ENCODE data around the gene TBC1D22A.

DNA sequence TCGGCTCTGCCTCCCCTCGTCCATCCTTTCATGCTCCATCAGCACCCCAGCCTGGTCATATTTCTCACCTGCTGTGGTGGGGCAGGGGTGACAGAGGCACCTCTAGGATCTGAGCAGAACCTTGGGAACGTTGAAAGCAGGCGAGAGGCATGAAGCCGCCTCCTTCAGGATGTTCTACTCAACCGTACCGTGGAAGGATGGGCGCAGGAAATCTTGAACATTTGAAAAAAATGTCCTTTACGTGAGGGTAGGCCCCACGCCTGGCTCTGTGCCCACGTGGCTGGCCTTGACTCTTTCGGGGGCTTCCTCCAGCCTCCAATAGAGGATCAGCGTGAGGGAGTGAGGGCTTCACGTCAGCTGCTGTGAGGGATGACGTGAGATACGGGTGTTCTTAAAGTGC, 90.7 kb downstream of the TBC1D22A start:
- TF ChIP-seq, protein P1, sequence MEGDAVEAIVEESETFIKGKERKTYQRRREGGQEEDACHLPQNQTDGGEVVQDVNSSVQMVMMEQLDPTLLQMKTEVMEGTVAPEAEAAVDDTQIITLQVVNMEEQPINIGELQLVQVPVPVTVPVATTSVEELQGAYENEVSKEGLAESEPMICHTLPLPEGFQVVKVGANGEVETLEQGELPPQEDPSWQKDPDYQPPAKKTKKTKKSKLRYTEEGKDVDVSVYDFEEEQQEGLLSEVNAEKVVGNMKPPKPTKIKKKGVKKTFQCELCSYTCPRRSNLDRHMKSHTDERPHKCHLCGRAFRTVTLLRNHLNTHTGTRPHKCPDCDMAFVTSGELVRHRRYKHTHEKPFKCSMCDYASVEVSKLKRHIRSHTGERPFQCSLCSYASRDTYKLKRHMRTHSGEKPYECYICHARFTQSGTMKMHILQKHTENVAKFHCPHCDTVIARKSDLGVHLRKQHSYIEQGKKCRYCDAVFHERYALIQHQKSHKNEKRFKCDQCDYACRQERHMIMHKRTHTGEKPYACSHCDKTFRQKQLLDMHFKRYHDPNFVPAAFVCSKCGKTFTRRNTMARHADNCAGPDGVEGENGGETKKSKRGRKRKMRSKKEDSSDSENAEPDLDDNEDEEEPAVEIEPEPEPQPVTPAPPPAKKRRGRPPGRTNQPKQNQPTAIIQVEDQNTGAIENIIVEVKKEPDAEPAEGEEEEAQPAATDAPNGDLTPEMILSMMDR (IDR thresholded peaks at IDR 0.05) = no peak
- TF ChIP-seq, protein P2, sequence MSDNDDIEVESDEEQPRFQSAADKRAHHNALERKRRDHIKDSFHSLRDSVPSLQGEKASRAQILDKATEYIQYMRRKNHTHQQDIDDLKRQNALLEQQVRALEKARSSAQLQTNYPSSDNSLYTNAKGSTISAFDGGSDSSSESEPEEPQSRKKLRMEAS (IDR thresholded peaks at IDR 0.05; ENCODE audit: low read depth) = no peak
- no peak for TF ChIP-seq TCF12 (IDR thresholded peaks at IDR 0.05)
- TF ChIP-seq CHD2 (IDR thresholded peaks at IDR 0.05; ENCODE audit: low read length, partially characterized antibody) = no peak
- TF ChIP-seq EZH2phosphoT487 (IDR thresholded peaks at IDR 0.05; ENCODE audit: borderline replicate concordance, low read depth) = no peak
- no peak for TF ChIP-seq GATA2 (CRISPR knock-in tag; IDR thresholded peaks at IDR 0.05)
- no peak for TF ChIP-seq TEAD4 (IDR thresholded peaks at IDR 0.05; ENCODE audit: borderline replicate concordance, insufficient read depth)
- TF ChIP-seq, protein P3, sequence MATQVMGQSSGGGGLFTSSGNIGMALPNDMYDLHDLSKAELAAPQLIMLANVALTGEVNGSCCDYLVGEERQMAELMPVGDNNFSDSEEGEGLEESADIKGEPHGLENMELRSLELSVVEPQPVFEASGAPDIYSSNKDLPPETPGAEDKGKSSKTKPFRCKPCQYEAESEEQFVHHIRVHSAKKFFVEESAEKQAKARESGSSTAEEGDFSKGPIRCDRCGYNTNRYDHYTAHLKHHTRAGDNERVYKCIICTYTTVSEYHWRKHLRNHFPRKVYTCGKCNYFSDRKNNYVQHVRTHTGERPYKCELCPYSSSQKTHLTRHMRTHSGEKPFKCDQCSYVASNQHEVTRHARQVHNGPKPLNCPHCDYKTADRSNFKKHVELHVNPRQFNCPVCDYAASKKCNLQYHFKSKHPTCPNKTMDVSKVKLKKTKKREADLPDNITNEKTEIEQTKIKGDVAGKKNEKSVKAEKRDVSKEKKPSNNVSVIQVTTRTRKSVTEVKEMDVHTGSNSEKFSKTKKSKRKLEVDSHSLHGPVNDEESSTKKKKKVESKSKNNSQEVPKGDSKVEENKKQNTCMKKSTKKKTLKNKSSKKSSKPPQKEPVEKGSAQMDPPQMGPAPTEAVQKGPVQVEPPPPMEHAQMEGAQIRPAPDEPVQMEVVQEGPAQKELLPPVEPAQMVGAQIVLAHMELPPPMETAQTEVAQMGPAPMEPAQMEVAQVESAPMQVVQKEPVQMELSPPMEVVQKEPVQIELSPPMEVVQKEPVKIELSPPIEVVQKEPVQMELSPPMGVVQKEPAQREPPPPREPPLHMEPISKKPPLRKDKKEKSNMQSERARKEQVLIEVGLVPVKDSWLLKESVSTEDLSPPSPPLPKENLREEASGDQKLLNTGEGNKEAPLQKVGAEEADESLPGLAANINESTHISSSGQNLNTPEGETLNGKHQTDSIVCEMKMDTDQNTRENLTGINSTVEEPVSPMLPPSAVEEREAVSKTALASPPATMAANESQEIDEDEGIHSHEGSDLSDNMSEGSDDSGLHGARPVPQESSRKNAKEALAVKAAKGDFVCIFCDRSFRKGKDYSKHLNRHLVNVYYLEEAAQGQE (IDR thresholded peaks at IDR 0.05; ENCODE audit: low read depth, low read length) = no peak
- TF ChIP-seq MXI1 (IDR thresholded peaks at IDR 0.05; ENCODE audit: low read depth, low read length) = no peak
- TF ChIP-seq EP300 (IDR thresholded peaks at IDR 0.05; ENCODE audit: borderline replicate concordance in 1 of 2, low read depth in 1 of 2, low read length in 1 of 2) = no peak
